GM18502 (cell line): Measurements from ENCODE around the gene WDR20.

Source experiments
- ATAC-seq: cut with Tn5 transposase; IDR thresholded peaks from one replicate; pipeline ENCODE4 v1.9.1; 2021; ENCODE audit warnings: mild to moderate bottlenecking; ENCODE audit not compliant: unreplicated experiment, poor library complexity

WDR20 gene

DNA sequence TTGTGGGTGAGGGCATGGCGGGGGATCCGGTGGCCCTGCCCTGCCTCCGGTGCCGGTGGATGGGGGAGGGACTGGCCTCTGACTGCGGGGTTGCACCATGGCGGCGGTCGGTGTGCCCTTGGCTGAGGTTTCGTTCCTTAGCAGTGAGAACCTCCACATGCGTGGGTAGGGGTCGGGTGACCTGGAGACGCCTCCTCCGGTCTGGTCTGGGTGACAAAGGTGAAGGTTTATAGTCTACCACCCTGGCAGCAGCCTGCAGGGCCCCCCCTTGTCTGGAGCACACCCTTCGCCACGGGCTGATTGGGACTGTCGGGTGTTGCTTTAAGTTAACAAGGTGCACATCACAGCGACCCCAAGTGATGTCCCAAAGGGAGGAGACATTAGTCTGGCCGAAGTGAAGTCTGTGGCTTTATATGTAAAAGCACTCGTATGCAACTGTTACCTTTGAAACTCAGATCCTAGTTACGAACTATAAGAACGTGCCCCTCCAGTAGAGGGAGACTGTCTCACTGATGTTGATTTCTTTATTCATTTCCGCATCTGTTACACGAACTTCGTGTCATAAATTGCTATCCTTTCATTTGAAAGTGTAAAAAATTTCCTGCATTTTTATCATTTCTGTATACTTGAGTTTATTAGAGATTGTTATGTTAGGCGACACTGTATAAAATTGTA lies 74.4 kb downstream of the WDR20 start:
- ATAC-seq: no peak

GRCh38 chr14:102215071-102215470 lies 75.4 kb downstream of the WDR20 start:
- ATAC-seq: no peak

GRCh38 chr14:102215576-102216250 lies 76.0 kb downstream of the WDR20 start:
- ATAC-seq: no peak

GRCh38 chr14:102217399-102217798 lies 77.7 kb downstream of the WDR20 start:
- no peak for ATAC-seq

GRCh38 chr14:102217987-102218421 lies 78.3 kb downstream of the WDR20 start:
- no peak for ATAC-seq

DNA sequence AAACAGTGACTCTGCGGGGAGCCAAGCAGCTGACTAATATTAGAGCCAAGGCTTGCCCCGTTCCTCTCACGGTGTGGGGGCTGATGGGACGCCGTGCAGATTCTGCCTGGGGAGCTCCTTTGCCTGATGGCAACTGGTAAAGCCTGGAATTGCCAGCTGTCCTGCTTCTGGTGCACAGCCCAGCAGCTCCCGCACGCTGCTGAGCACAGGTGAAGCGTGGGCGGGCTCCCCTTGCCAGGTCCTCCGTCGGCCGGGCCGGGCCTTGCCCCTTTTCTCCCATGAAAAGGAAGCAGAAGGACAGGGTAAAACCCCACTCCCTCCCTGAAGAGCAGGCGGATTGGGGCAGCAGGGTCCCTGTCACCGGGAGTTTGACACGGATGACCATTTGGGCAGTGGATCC lies 79.0 kb downstream of the WDR20 start:
- no peak for ATAC-seq

- ATAC-seq: no peak
These were observed 79.6 kb downstream of the WDR20 start for GRCh38 chr14:102219316-102219715.

GRCh38 chr14:102220031-102220430 lies 80.3 kb downstream of the WDR20 start:
- ATAC-seq: peak; percentile 91

GRCh38 chr14:102221026-102221425 lies 81.3 kb downstream of the WDR20 start:
- no peak for ATAC-seq

DNA sequence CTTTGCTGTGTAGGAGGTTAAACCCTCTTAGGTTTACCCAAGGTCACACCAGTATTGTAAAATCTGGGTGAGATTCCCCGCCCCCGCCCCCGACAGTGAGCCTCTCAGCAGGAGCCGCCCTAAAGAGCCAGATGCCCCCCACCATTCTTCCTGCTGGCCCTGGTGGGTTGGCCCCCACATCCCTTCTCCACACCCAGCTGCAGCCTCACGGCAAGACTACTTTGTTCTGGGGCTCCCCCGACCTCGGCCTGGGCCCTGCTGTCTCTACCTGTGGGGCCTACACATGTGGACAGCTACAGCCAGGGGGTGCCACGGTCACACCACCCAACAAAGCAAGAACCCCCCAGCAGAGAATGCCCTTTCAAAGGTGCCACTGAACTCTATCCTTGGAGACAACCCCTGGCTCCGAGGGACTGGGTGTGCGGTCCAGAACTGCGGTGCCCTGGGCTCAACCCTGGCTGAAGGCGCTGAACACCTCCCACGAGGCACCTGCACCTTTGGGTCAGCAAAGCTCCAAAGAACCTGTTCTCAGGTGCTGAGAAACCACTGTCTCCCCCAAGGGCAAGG lies 82.4 kb downstream of the WDR20 start:
- ATAC-seq: no peak

DNA sequence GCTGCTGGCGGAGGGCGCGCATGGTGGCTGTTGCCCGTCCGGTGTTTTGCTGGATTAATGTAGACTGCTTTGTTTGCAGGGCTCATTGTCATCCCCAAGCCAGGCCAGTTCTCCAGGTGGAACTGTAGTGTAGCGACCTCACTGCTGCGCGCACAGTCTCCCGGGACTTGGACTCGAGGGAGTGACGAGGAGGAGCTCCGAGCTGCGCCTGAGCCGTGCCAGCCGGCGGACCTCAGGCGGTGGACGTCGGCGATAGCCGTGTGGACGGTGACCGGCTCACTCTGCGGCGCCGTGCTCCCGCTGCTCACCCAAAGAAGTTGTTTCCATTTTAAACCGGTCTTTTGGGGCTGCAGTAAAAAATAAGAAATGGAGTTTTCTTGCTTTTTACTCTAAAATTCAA lies 83.1 kb downstream of the WDR20 start:
- ATAC-seq: no peak

GRCh38 chr14:102223682-102224081 lies 84.0 kb downstream of the WDR20 start:
- no peak for ATAC-seq

- ATAC-seq: no peak
These were observed 85.7 kb downstream of the WDR20 start for GRCh38 chr14:102225386-102225785.

DNA sequence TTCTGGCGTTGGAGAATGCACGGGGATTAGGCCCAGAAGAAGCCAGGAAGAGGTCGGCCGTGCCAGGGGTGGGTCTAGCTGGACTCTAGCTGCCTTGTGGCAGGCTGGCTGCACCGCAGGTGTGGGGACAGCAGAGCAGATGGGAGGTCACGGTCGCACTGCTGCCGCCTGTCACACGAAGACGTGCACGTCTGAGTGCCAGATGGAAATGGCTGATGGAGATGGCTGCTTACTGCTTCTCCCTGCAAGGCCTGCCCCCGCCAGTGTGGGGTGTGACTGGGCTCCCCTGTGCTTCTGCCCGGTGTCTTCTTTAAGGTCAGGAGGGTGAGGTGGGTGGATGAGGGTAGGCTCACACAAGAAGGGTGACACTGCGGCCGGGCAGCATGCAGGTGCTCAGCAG lies 86.2 kb downstream of the WDR20 start:
- no peak for ATAC-seq

GRCh38 chr14:102226356-102227125 lies 86.8 kb downstream of the WDR20 start:
- ATAC-seq: no peak

DNA sequence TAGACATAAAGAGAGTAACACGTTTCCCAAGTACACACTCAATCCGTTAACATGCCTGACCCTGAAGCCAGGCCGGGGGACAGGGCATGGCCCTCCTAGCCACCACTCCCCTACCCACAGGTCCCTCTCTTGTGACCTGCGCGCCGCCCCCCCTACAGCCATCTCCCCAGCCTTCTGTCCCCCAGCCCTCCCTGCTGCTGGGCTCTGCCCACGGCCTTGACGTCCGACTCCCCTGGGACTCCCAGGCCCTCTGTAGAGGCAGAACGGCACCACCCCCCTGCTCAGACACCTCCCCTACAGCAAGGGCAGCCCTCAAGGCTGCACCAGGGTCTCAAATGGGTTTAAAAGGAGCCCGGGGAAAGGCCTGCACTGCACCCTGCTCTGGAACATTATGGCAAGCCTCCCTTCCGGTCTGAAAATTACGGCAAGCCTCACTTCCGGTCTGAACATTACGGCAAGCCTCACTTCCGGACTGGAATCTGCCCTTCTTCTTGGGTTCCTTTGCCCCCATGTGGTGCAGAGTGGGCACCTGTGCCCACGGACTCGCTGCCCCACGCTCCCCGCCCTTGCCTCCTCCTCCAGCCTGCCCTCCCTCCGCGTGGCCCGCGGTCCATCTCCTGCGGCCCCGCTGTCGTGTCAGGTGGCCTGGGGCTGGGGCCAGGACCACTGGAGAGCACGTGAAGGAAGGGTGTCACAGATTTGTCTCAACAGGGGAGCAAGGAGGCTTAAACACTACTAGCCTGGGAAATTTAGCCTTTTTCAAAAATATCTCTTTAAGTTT lies 87.7 kb downstream of the WDR20 start:
- ATAC-seq: no peak

DNA sequence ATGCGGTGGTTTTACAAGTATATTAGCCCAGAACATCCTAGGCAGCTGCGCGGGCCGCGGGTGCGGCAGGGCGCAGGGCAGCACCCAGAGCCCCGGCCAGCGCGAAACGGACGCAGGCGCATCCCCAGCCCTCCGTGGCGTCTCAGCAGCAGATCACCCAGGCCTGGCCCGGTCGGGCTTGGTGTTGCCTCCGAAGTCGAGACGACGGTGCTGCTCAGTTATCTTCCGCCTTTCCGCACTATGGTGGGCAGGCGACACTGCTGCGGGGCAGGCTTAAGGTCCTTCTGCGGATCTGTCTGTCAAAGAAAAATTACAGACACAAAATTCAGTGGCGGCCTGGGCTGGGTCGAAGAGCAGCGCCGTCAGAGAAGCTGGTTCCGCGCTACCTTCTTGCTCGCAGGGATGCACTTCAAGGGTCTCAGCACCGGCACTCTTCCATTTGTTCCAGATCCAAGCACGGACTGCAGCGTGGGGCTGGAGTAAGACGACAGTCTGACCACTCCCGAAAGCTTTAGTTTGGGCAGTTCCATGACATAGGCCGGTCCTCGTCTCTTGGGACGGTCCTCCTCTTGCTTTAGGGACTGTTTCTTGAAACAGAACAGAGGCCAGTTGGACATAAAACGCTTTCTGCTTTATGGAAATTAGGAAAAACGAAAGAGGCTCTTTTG lies 89.5 kb downstream of the WDR20 start:
- no peak for ATAC-seq

DNA sequence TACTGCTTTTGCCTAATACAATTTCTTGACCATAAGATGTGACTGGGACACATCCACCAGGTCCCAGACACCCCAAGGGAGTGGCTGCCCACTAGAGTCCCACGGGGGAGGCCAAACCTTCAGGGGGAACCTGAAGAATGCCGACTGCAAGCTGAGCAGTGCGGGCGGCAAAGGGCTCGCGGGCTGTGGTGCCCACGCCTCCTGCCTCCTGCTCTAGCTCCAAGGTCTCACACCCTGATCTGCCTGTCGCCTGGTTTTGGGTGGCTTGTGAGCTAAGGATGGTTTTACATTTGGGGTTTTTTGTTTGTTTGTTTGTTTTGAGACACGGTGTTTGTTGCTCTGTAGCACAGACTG lies 90.0 kb downstream of the WDR20 start:
- no peak for ATAC-seq

GRCh38 chr14:102230481-102231210 lies 90.9 kb downstream of the WDR20 start:
- ATAC-seq: no peak
